ENCODE results near the gene USP21. TPM values are rescaled to one million over a fixed set of nuclear protein-coding genes. Genes with fewer than 3 reads are reported as not detected.

Gene USP21
- total and polyA plus RNA-seq, 2 of the 8 experiments (the other 6 are each of a cell fraction or from before 2014, with no cell fraction given): 23.9 to 36.3 TPM

GRCh38 chr1:161191971-161192370 is 32.7 kb downstream of the USP21 start:
- no peak overlapping the region for H3K23ac ChIP-seq (ENCODE audit: insufficient read length)
- no peak overlapping the region for H2BK15ac ChIP-seq (ENCODE audit: low read length)
- CTCF ChIA-PET (ENCODE audit: partially characterized antibody): interaction anchor here (0.6 to 6.1 kb wide), 26 partner anchors 11 to 197 kb away, joined by 3 to 67 read pairs (median 5); partner anchors contain the start of genes APOA2, B4GALT3, FCER1G and NDUFS2
- no peak overlapping the region for H2BK20ac ChIP-seq (ENCODE audit: low read length)
- H4K8ac ChIP-seq (ENCODE audit: extremely low read depth, insufficient read depth, low read length): no peak overlapping the region
- no peak overlapping the region for H3K27ac ChIP-seq (ENCODE audit: low read depth, low read length)
- FAIRE-seq (no peak), DNase-seq (ENCODE audit: low read depth in 1 of 2, low spot score in 2 of 2) (no peak)
- no peak overlapping the region for H3K4me3 ChIP-seq (ENCODE audit: extremely low read depth in 1 of 4, insufficient read depth in 2 of 4, low read depth in 3 of 4, low read length in 4 of 4)
- no peaks in the 10 kb centered on the region for H4K20me1 ChIP-seq (replicated peaks in 1 of 2; ENCODE audit: control insufficient read depth in 1 of 2, insufficient read depth in 2 of 2, low read length in 2 of 2)
- no peaks in the 10 kb centered on the region for H3K23me2 ChIP-seq (ENCODE audit: low read depth, low read length)
- no peaks in the 10 kb centered on the region for H3K79me2 ChIP-seq (ENCODE audit: control insufficient read depth in 1 of 2, insufficient read depth in 2 of 2, low read length in 2 of 2)
- TF ChIP-seq MAX (IDR thresholded peaks at IDR 0.05): no peak
- H3K27me3 ChIP-seq (replicated peaks in 1 of 4; ENCODE audit: control insufficient read depth in 3 of 4, extremely low read depth in 1 of 4, insufficient read depth in 3 of 4, low read length in 3 of 4): no peaks in the 10 kb centered on the region; a peak in 1 of 7 replicates
- WGBS, 2 experiments (ENCODE audit: extremely low coverage in 1 of 2, insufficient coverage in 1 of 2, insufficient read length in 1 of 2, insufficient replicate concordance in 2 of 2, low coverage in 1 of 2, low lambda C conversion rate in 2 of 2, missing lambda C conversion rate in 1 of 2): 93% methylated on average over 8 of the region's 8 CpGs; no CpG with 5 or more reads in 1 of the 2 experiments
- no peak overlapping the region for H3K56ac ChIP-seq (replicated peaks; ENCODE audit: insufficient read length, low read depth, low read length)
- no peak overlapping the region for H4K91ac ChIP-seq (replicated peaks; ENCODE audit: insufficient read length, low read length)
- POLR2A ChIA-PET (ENCODE audit: partially characterized antibody): interaction anchor here (1.1 to 4.6 kb wide), 5 partner anchors 10 to 122 kb away, joined by 3 to 45 read pairs (median 3); partner anchors contain the start of genes B4GALT3 and NDUFS2
- no peak overlapping the region for H3K14ac ChIP-seq (ENCODE audit: insufficient read length)
- no peak overlapping the region for H2BK12ac ChIP-seq (ENCODE audit: low read depth, low read length)
- H3K9me3 ChIP-seq (ENCODE audit: insufficient read depth in 2 of 2, low read depth in 1 of 2, low read length in 1 of 2): no peaks in the 10 kb centered on the region
- H3K4me2 ChIP-seq (ENCODE audit: insufficient read depth in 1 of 2, low read depth in 2 of 2, low read length in 2 of 2): no peak overlapping the region
- peaks cover 3 to 7% (median 4%) of the 10 kb centered on the region in 4 experiments for H3K4me1 ChIP-seq (replicated peaks in 1 of 4; ENCODE audit: control insufficient read depth in 3 of 4, insufficient read depth in 4 of 4, low read length in 3 of 4)
- H2AFZ ChIP-seq (ENCODE audit: low read length): no peak overlapping the region
- H3K4ac ChIP-seq (replicated peaks; ENCODE audit: insufficient read length, low read depth, low read length): no peak overlapping the region
- no peak overlapping the region for H3K18ac ChIP-seq (ENCODE audit: extremely low read depth, low read length)
- no peak overlapping the region for H3K9ac ChIP-seq (replicated peaks in 1 of 4; ENCODE audit: extremely low read depth in 1 of 4, low read depth in 3 of 4, low read length in 3 of 4)
- H3K36me3 ChIP-seq (ENCODE audit: control insufficient read depth in 2 of 4, insufficient read depth in 4 of 4, low read length in 3 of 4): peaks cover 4 to 14% (median 10%) of the 10 kb centered on the region in 4 experiments; a peak in 5 of 8 replicates
- H2BK120ac ChIP-seq (replicated peaks; ENCODE audit: low read depth, low read length): no peak overlapping the region
- peaks cover under 1% of the 10 kb centered on the region; the same call in 1 of the 2 replicates for H3K79me1 ChIP-seq (ENCODE audit: low read depth, low read length)
- no peak overlapping the region for H2AK5ac ChIP-seq (ENCODE audit: low read depth, low read length)
- no peak overlapping the region for H2BK5ac ChIP-seq (ENCODE audit: low read depth, low read length)
- H4K5ac ChIP-seq (ENCODE audit: insufficient read length, low read depth, low read length): no peak overlapping the region
